Fibroblast of skin of back (primary cell): ENCODE measurements around the gene NFKB1.

Experiments
- DNase-seq: peaks from one replicate; pipeline ENCODE4 v3.0.0-alpha.2; 2013

Gene NFKB1

GRCh38 chr4:102494603-102495002 is 6.6 kb upstream of the NFKB1 start:
- DNase-seq, result no peak

GRCh38 chr4:102497986-102498385 is 3.2 kb upstream of the NFKB1 start:
- peak; percentile 12 for DNase-seq

- peak; percentile 12 for DNase-seq
Measured at GRCh38 chr4:102500352-102500695, 835 bp upstream of the NFKB1 start.

- DNase-seq, result no peak
Measured at GRCh38 chr4:102501447-102501696, 213 bp downstream of the NFKB1 start.

- no peak for DNase-seq
Measured at GRCh38 chr4:102502543-102502818, 1.3 kb downstream of the NFKB1 start.

- no peak for DNase-seq
Measured at GRCh38 chr4:102503301-102503746, 2.2 kb downstream of the NFKB1 start.

- DNase-seq, result no peak
Measured at GRCh38 chr4:102503831-102504786, 3.0 kb downstream of the NFKB1 start.

GRCh38 chr4:102504941-102505340 is 3.8 kb downstream of the NFKB1 start:
- DNase-seq, result no peak

- no peak for DNase-seq
Measured at GRCh38 chr4:102505708-102506107, 4.5 kb downstream of the NFKB1 start.

GRCh38 chr4:102506523-102506922 is 5.4 kb downstream of the NFKB1 start:
- no peak for DNase-seq

GRCh38 chr4:102511830-102512605 is 10.9 kb downstream of the NFKB1 start:
- DNase-seq, result no peak

GRCh38 chr4:102514298-102514964 is 13.3 kb downstream of the NFKB1 start:
- DNase-seq, result no peak

GRCh38 chr4:102517753-102518152 is 16.6 kb downstream of the NFKB1 start:
- DNase-seq, result no peak

- no peak for DNase-seq
Measured at GRCh38 chr4:102518703-102519131, 17.6 kb downstream of the NFKB1 start.

GRCh38 chr4:102519925-102520324 is 18.8 kb downstream of the NFKB1 start:
- DNase-seq, result no peak

GRCh38 chr4:102521570-102521969 is 20.4 kb downstream of the NFKB1 start:
- no peak for DNase-seq

- DNase-seq, result no peak
Measured at GRCh38 chr4:102522031-102522440, 20.9 kb downstream of the NFKB1 start.

GRCh38 chr4:102524691-102525090 is 23.5 kb downstream of the NFKB1 start:
- no peak for DNase-seq

- no peak for DNase-seq
Measured at GRCh38 chr4:102525097-102525496, 23.9 kb downstream of the NFKB1 start.

- no peak for DNase-seq
Measured at GRCh38 chr4:102525504-102525903, 24.3 kb downstream of the NFKB1 start.

GRCh38 chr4:102526532-102526931 is 25.4 kb downstream of the NFKB1 start:
- DNase-seq, result no peak

- no peak for DNase-seq
Measured at GRCh38 chr4:102527695-102528283, 26.6 kb downstream of the NFKB1 start.

GRCh38 chr4:102529977-102530376 is 28.8 kb downstream of the NFKB1 start:
- DNase-seq, result peak; percentile 19
